ENCODE data around the gene RAMP1.

RAMP1 gene

DNA sequence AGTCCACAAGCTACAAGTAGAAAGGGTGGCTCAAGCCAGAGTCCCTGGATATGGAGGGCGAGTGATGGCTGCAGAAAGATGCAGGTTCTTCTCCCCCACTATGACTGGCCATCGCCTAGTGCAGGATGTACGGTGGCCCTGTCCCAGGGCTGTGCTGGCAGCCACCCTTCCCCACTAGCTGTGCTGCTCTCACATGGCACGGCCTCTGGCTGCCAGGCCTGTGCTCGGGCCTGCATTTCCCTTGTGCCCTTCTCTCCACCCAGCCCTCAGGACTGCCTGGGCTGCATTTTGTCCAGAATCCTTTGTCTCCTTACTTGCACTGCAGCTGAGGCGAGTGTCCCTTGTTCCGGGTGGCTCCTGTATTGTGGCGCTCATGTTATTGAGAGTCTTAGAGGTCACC lies 1.6 kb upstream of the RAMP1 start:
- H3K9ac ChIP-seq (ENCODE audit: insufficient read length, low read depth): peak overlapping the region; percentile 1
- H3K4me1 ChIP-seq (ENCODE audit: insufficient read depth, insufficient read length): peaks cover 16% of the 10 kb centered on the region
- no peaks in the 10 kb centered on the region for H3K9me3 ChIP-seq (ENCODE audit: insufficient read depth, low read length)
- no peak for DNase-seq (ENCODE audit: low read depth, low spot score)
- H3K4me3 ChIP-seq (ENCODE audit: insufficient read length, low read depth): no peak overlapping the region
- peaks cover 35% of the 10 kb centered on the region for H3K27me3 ChIP-seq (ENCODE audit: insufficient read depth, insufficient read length)
- H3K36me3 ChIP-seq (ENCODE audit: insufficient read depth, insufficient read length, low read length): no peaks in the 10 kb centered on the region
- TF ChIP-seq SUZ12 (IDR thresholded peaks at IDR 0.05; ENCODE audit: extremely low read depth, insufficient read depth, insufficient read length) (no peak), ZNF274 (IDR thresholded peaks at IDR 0.05; ENCODE audit: low read depth, low read length) (no peak), YY1 (IDR thresholded peaks at IDR 0.05; ENCODE audit: insufficient read depth, insufficient read length) (no peak)

DNA sequence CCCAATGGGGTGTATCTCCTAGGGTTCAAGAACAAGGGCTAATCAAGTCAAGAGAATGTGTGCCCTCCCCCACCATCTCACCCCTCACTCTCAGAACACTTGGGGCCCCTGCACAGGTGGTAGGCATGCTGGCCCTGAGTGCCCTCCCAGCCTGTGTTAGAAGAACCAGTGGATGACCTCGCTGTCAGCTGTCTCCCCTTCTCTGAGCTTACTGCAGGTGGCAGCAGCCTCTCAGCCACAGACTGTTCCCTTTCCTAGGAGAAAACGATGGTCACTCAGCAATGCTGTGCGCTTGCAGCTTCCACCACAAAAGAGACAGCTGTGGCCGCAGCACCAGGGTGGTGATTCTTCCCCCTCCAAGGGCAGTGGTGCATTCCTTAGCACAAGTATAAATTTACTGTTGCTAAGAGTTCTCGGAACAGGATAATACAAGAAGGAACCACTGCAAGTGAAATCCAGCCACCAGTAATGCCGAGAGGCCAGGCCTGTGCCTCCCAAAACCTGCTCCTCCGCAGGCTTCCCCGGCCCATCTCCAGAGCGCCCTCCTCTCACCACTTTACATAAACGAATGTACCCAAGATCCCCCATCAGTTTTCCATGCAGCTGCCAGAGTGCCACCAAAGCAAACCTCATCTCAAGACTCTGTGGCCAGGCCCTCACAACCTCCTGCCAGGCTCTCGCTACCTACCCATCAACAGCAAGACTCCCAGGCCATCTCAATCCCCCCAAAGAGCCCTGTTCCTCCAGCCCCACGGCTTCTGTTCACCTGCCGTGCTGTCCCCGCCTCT lies 935 bp upstream of the RAMP1 start:
- Histone ChIP-seq H3K4me3 (ENCODE audit: insufficient read length, low read depth) (no peak overlapping the region), H3K36me3 (ENCODE audit: insufficient read depth, insufficient read length, low read length) (no peaks in the 10 kb centered on the region)

DNA sequence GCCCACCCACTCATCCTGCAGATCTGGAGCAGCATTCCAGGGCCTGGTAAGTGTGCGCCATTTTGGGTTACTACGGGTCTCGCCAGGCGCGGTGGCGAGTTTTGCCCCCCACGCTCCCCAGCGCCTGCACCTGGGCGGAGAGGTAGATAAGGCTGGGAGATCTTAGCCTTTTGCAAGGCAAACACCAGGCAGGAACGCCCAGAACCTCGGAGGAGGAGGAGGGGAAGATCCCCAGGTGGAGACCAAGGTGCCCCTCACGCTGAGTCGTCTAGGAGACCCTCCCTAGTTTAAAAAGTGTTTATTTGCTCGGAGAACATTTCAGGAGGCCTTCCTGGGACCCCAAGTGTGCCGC lies 365 bp upstream of the RAMP1 start:
- peaks cover 18% of the 10 kb centered on the region for H3K4me1 ChIP-seq (ENCODE audit: insufficient read depth, insufficient read length)
- H3K36me3 ChIP-seq (ENCODE audit: insufficient read depth, insufficient read length, low read length): no peaks in the 10 kb centered on the region
- no peak overlapping the region for H3K9ac ChIP-seq (ENCODE audit: insufficient read length, low read depth)
- DNase-seq (ENCODE audit: low read depth, low spot score): no peak
- peak overlapping the region; percentile 36 for H3K4me3 ChIP-seq (ENCODE audit: insufficient read length, low read depth)
- peaks cover 35% of the 10 kb centered on the region for H3K27me3 ChIP-seq (ENCODE audit: insufficient read depth, insufficient read length)
- TF ChIP-seq ZNF274 (IDR thresholded peaks at IDR 0.05; ENCODE audit: low read depth, low read length) (no peak), SUZ12 (IDR thresholded peaks at IDR 0.05; ENCODE audit: extremely low read depth, insufficient read depth, insufficient read length) (no peak), YY1 (IDR thresholded peaks at IDR 0.05; ENCODE audit: insufficient read depth, insufficient read length) (no peak)
- H3K9me3 ChIP-seq (ENCODE audit: insufficient read depth, low read length): no peaks in the 10 kb centered on the region

More for the DNA sequence above, 935 bp upstream of the RAMP1 start:
- TF ChIP-seq ZNF274 (IDR thresholded peaks at IDR 0.05; ENCODE audit: low read depth, low read length) (no peak), SUZ12 (IDR thresholded peaks at IDR 0.05; ENCODE audit: extremely low read depth, insufficient read depth, insufficient read length) (no peak), YY1 (IDR thresholded peaks at IDR 0.05; ENCODE audit: insufficient read depth, insufficient read length) (no peak)
- H3K27me3 ChIP-seq (ENCODE audit: insufficient read depth, insufficient read length): peaks cover 35% of the 10 kb centered on the region
- DNase-seq (ENCODE audit: low read depth, low spot score): peak; percentile 62
- H3K4me1 ChIP-seq (ENCODE audit: insufficient read depth, insufficient read length): peaks cover 16% of the 10 kb centered on the region
- no peak overlapping the region for H3K9ac ChIP-seq (ENCODE audit: insufficient read length, low read depth)
- H3K9me3 ChIP-seq (ENCODE audit: insufficient read depth, low read length): no peaks in the 10 kb centered on the region

DNA sequence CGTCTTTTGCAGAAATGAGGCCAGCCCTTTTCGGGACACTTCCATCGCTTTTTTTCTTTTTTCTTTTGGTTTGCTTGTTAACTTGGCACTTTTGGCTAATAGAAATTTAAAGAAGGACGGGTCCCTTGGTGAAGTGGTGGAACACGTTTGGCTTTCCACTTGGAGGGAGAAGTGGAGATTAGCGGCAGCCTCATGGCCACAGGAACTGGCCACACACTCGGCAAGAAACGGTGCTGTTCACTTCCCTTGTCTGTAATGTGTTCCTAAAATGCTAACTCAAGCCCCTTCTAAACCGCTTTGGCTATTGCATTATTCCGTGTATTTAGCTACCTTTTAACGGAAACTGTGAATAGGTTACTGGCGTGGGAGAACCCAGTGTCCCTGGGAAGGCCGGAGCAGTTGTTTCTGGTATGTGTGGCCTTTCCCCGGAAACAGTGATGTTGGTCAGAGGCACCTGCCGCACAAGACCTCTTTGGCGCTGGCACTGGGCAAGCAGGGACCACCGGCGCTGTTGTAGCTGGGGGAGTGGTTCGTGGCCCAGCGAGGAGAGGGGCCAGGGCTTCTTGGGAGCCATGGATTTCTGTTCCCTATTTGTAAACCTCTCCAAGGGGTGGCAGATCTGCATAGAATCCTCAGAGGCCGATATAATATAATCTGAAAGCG lies 981 bp downstream of the RAMP1 start:
- H3K27me3 ChIP-seq (ENCODE audit: insufficient read depth, insufficient read length): peaks cover 35% of the 10 kb centered on the region
- DNase-seq (ENCODE audit: low read depth, low spot score): no peak
- H3K9me3 ChIP-seq (ENCODE audit: insufficient read depth, low read length): no peaks in the 10 kb centered on the region
- TF ChIP-seq YY1 (IDR thresholded peaks at IDR 0.05; ENCODE audit: insufficient read depth, insufficient read length) (no peak), ZNF274 (IDR thresholded peaks at IDR 0.05; ENCODE audit: low read depth, low read length) (no peak), SUZ12 (IDR thresholded peaks at IDR 0.05; ENCODE audit: extremely low read depth, insufficient read depth, insufficient read length) (no peak)
- H3K36me3 ChIP-seq (ENCODE audit: insufficient read depth, insufficient read length, low read length): no peaks in the 10 kb centered on the region
- H3K9ac ChIP-seq (ENCODE audit: insufficient read length, low read depth): no peak overlapping the region
- H3K4me3 ChIP-seq (ENCODE audit: insufficient read length, low read depth): peak overlapping the region; percentile 36
- H3K4me1 ChIP-seq (ENCODE audit: insufficient read depth, insufficient read length): peaks cover 29% of the 10 kb centered on the region

DNA sequence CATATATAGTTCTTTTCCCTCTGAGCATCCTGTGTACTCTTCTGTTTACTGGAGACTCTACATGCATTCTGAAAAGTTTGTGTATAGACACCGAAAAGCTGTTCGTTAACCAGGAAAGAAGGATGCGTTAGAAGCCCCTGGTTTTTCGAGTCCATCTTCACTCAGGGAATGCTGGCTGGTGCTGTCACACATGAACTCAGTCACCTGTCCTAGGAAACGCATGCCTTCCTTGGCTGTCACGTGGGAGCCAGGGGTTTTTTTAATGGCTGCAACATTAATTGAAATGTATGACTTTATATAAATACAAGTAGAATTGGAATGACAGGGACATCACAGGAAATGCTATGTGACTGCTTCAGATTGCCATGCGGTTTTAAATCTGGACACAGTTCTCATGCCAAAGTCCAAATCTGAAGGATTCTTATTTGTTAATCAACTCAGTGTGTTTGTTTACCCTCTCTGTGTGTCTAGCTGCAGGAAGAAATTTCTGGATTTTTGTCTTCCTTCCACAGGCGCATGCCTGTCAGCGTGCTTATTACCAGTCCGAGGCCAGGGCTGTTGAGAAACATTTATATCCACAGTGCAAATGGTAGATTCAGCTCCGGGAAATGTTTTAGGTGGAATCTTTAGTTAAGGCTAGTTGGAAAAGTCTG lies 2.6 kb downstream of the RAMP1 start:
- Histone ChIP-seq H3K36me3 (ENCODE audit: insufficient read depth, insufficient read length, low read length) (no peaks in the 10 kb centered on the region), H3K9ac (ENCODE audit: insufficient read length, low read depth) (no peak overlapping the region), H3K9me3 (ENCODE audit: insufficient read depth, low read length) (no peaks in the 10 kb centered on the region), H3K27me3 (ENCODE audit: insufficient read depth, insufficient read length) (peaks cover 35% of the 10 kb centered on the region), H3K4me1 (ENCODE audit: insufficient read depth, insufficient read length) (peaks cover 32% of the 10 kb centered on the region), H3K4me3 (ENCODE audit: insufficient read length, low read depth) (no peak overlapping the region)
- TF ChIP-seq ZNF274 (IDR thresholded peaks at IDR 0.05; ENCODE audit: low read depth, low read length): no peak
- TF ChIP-seq SUZ12 (IDR thresholded peaks at IDR 0.05; ENCODE audit: extremely low read depth, insufficient read depth, insufficient read length): no peak
- no peak for TF ChIP-seq YY1 (IDR thresholded peaks at IDR 0.05; ENCODE audit: insufficient read depth, insufficient read length)
- no peak for DNase-seq (ENCODE audit: low read depth, low spot score)

DNA sequence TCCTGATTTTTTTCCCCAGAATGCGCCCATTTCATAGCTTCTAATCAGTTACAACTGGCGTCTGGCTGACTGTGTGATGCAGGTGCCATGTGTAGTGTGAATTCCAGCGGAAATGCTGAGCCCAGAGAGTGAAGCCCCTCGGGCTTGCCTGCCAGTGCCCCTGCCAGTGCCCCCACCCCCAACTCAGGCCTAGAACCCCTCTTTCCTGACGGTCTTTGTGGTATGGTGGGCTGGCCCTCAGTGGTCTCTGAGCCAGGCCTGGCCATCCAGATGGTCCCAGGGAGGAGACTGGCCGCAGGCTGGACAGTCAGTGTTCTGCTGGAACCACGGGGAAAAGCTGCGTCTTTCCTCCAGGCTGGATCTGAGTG lies 3.1 kb downstream of the RAMP1 start:
- Histone ChIP-seq H3K9ac (ENCODE audit: insufficient read length, low read depth) (no peak overlapping the region), H3K4me1 (ENCODE audit: insufficient read depth, insufficient read length) (peaks cover 32% of the 10 kb centered on the region), H3K27me3 (ENCODE audit: insufficient read depth, insufficient read length) (peaks cover 35% of the 10 kb centered on the region), H3K9me3 (ENCODE audit: insufficient read depth, low read length) (no peaks in the 10 kb centered on the region), H3K36me3 (ENCODE audit: insufficient read depth, insufficient read length, low read length) (no peaks in the 10 kb centered on the region), H3K4me3 (ENCODE audit: insufficient read length, low read depth) (no peak overlapping the region)
- TF ChIP-seq YY1 (IDR thresholded peaks at IDR 0.05; ENCODE audit: insufficient read depth, insufficient read length): no peak
- DNase-seq (ENCODE audit: low read depth, low spot score): no peak

DNA sequence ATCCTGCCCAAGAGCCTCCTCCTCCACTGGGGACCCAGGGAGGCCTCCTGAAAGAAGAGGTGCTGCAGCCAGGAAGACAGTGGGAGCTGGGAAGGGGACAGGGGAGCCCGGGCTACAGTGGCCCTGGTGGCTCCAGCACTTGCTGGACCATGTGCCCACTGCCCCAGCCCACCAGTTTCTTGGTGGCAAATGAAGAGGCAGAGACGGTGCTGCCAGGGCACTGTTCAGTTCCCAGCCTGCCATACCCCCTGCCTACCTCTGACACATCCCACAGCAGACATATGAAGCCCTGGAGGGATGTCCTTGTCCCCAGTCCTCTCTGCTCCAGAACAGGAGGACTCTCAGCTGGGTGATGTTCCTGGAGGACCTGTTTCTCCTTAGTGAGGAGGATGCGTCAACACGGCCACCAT lies 3.7 kb downstream of the RAMP1 start:
- TF ChIP-seq YY1 (IDR thresholded peaks at IDR 0.05; ENCODE audit: insufficient read depth, insufficient read length) (no peak), ZNF274 (IDR thresholded peaks at IDR 0.05; ENCODE audit: low read depth, low read length) (no peak), SUZ12 (IDR thresholded peaks at IDR 0.05; ENCODE audit: extremely low read depth, insufficient read depth, insufficient read length) (no peak)
- Histone ChIP-seq H3K27me3 (ENCODE audit: insufficient read depth, insufficient read length) (peaks cover 35% of the 10 kb centered on the region), H3K4me1 (ENCODE audit: insufficient read depth, insufficient read length) (peaks cover 26% of the 10 kb centered on the region), H3K4me3 (ENCODE audit: insufficient read length, low read depth) (no peak overlapping the region), H3K9me3 (ENCODE audit: insufficient read depth, low read length) (no peaks in the 10 kb centered on the region), H3K36me3 (ENCODE audit: insufficient read depth, insufficient read length, low read length) (no peaks in the 10 kb centered on the region), H3K9ac (ENCODE audit: insufficient read length, low read depth) (no peak overlapping the region)
- no peak for DNase-seq (ENCODE audit: low read depth, low spot score)
